ENCODE results near the gene PIK3AP1. TPM values are rescaled to one million over a fixed set of nuclear protein-coding genes. Genes with fewer than 3 reads are reported as not detected.
"Not testable (repeated sequence)": the region's sequence is repeated elsewhere in the genome, so short reads cannot be mapped to it uniquely, and the experiment has no call there.

PIK3AP1 gene
- polyA plus RNA-seq, 3 donors: 4.8 to 5.7 (median 5.4) TPM

DNA sequence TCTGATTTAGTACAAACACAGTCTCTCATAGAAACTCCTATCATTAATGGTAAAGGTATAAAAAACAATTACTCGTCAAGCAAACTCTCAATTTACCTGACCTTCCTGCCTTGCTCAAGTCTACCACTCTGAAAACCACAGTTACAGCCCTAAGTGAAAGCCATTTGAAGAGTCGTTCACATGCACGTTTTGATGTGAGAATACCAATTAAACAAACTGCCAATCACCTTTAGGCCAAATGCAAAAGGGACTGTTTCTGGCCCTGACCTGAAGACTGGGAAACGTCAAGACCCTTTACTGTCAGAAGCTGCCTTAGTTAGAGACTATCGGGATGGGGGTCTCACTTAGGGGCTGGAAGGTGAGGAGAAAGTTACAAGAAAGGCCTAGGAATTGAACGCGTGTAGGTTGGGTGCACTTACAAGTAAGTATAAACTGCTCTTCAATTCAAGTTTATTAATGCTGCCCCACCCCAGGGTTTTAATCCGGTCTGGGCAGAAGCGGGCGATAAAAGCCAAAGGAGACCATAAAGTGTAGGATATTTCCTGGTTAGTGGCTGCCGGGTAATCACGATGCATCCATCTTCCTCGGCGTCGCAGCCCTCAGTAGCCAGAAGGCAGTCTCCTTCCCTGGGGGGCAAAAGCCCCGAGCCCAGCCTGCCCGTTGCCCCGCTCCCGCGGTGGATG, 134.4 kb downstream of the PIK3AP1 start:
- peak in 1 of 3 donors; percentile 10 for DNase-seq (ENCODE audit: low read depth in 3 of 3, low spot score in 2 of 3)

DNA sequence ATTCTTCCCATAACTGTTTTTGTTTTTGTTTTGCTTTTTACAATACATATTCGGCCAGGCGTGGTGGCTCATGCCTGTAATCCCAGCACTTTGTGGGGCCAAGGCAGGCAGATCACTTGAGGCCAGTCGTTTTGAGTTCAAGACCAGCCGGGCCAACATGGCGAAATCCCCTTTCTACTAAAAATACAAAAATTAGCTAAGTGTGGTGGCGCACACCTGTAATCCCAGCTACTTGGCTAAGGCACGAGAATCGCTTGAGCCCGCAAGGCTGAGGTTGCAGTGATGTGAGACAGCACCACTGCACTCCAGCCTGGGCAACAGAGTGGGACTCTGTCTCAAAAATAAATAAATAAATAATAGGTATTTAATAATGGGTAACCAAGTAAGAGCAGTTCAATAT, 135.8 kb downstream of the PIK3AP1 start:
- DNase-seq (ENCODE audit: low read depth in 3 of 3, low spot score in 2 of 3): no peak

DNA sequence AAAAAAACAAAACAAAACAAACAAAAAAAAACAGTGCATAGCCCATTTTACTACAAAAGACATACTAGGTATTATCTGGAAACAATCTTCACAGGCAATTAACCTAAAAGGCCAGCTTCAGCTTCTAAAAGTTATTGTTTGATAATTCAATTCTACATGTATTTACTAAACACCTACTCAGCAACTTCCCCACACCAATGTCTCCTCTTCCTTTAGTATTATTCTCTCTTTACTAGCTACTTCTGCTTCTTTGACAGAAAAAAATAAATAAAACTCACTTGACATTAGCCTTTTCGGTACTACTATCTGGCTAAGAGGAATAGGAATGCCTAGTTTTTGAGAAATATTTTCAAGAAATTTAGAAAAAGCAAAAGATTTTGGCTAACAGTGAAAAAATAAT, 136.3 kb downstream of the PIK3AP1 start:
- DNase-seq (ENCODE audit: low read depth in 3 of 3, low spot score in 2 of 3): no peak

DNA sequence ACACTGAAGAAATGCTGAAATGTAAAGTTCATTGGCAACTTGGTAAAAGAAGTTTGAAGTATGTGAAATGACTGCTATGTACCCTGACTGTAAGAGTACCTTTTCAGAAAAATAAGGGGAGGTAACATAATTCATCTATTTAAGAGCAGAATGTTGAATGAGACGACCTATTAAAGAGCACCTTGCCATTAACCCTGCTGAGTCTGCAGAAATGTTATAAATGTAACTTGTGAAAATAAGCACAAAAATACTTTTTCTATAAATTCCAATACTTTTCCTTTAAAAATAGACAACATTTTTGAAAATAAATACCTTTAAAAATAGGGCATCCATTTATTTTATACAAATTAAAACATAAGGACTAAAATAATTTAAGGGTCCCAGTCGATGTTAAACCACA, 141.2 kb downstream of the PIK3AP1 start:
- DNase-seq (ENCODE audit: low read depth in 3 of 3, low spot score in 2 of 3): no peak

DNA sequence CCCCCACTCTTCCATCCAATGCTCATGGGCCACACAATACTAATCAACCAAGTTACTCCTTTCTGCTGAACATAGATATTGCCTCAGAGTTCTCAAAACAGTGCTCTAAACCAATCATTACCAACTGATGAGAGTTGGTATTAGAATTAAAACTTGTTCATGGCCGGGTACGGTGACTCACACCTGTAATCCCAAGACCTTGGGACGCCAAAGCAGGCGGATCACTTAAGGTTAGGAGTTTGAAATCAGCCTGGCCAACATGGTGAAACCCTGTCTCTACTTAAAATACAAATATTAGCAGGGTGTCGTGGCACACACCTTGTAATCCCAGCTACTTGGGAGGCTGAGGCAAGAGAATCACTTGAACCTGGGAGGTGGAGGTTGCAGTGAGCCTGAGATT, 141.7 kb downstream of the PIK3AP1 start:
- no peak for DNase-seq (ENCODE audit: low read depth in 3 of 3, low spot score in 2 of 3)

DNA sequence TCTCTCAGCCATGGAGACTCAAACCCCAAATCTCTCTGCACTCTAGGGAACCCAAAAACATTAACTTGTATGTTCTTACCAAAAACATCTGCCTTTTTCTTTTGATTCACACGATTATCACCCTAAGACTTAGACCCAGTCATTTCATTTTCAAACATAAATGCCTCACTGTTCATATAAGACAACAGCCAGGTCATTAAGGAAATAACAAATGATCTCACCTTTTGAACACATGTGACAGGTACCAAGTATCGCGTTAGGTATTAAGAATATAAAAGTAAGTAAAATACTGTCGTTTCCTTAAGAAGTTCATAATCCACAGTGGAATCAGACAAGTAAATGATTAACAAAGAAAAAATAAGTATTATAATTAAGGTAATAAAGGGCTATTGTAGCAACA, 142.3 kb downstream of the PIK3AP1 start:
- no peak for DNase-seq (ENCODE audit: low read depth in 3 of 3, low spot score in 2 of 3)

DNA sequence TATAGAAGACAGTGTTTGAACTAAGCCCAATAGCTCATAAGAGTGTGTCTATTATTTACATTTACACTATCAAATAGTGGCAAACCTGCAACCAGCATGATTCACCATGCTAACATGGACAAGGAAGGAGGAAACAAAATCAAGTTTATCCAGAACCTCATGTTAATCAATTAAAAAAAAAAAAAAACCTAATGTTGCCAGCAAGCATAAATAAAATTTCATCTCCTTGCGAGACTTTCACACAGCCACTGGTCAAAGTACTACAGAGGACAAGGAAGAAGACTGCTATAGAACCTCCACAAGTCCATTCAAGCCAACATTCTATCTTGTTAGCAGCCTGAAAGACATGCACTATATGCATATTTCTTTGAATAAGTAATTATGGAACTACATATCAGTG, 143.2 kb downstream of the PIK3AP1 start:
- no peak for DNase-seq (ENCODE audit: low read depth in 3 of 3, low spot score in 2 of 3)

DNA sequence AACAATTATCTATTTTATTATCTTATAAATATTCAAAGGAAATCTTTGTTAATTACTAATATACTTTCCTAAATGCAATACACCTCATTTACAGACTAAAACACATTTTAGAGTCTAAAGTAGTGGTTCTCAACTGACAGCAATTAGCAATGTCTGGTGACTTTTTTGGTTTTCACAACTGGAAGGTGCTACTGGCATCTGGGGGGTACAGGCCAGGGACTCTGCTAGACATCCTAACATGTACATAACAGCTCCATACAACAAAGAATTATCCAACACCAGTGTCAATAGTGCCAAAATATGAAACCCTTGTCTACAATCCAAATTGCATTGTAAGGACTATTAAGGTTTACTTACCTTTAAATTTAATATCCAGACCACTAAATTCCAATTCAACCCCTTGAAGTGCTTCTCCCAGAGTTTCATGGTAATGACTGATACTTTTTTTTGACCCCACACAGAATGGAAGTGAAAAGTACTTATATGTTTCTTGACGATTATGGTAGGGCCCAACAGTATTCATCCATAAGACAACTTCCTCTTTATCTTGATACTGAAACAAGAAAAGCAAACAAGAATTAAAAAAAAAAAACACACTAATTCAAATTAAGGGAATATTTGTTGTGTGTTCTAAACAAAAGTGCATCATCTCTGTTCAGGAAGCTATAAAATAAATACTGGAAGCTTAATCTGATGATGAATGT, 143.9 kb downstream of the PIK3AP1 start:
- no peak for DNase-seq (ENCODE audit: low read depth in 3 of 3, low spot score in 2 of 3)

DNA sequence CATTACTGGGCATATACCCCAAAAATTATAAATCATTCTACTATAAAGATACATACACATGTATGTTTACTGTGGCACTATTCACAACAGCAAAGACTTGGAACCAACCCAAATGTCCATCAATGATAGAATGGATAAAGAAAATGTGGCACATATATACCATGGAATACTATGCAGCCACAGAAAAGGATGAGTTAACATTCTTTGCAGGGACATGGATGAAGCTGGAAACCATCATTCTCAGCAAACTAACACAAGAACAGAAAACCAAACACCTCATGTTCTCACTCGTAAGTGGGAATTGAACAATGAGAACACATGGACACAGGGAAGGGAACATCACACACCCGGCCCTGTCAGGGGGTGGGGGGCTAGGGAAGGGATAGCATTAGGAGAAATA, 145.8 kb downstream of the PIK3AP1 start:
- not testable (repeated sequence) for DNase-seq (ENCODE audit: low read depth in 3 of 3, low spot score in 2 of 3)

DNA sequence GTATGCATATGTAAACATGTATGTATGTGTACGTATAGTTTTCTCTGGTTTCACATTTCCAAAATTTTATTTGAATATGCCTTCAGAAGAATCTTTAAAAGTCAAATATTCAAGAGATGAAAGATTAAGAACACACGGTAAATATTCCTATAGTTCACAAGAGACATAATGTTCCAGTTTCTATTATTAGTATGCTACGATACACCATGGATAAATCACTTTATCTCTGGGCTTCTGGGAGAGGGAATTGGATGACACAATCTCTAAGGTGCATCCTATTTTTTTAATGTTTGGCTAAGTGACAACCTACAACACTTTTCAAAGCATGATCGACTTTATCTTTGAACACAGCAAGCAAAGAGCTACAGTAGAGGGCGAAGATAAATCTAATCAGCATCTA, 147.3 kb downstream of the PIK3AP1 start:
- no peak for DNase-seq (ENCODE audit: low read depth in 3 of 3, low spot score in 2 of 3)

DNA sequence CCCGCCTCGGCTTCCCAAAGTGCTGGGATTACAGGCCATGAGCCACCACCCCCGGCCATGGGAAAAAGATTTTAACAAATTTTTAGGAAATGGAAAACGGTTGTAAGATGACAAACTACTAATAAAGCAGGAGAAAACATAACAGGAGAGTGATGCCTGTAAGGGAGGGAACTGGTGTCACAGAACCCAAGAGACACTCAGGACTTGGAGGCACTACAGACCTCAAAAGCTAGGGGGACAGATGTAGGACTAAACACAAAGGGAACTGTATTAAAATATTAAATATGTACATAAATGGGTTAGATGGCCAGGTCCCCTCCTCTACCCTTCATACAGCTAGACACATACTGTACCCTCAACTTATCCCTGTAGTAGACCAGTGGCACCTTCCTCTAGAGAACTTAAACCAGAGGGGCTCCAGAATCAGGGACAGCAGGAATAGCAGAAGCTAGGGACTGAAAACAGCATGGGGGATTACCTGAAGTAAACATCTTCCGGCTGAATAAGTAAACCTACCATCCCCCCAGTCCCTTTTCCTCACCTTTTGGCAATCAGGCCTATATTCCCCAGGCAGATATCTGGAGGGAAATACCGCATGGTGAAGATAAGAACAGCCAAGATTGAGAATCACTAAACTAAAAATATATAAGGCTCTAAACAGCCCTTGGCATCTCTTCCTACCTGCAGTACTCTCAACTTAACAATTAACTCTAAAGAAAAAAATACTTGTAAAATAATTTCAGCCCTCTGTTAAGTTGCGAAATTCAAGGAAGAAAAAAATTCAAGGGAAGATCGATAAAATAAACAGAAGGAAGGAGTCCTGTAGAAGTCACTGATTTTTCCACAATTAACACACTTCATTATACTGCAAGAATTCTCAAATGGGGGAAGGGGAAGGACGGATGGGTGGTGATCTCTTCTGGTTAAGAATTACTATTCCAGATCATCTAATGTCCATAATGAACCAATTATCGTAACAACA, 149.0 kb downstream of the PIK3AP1 start:
- no peak for DNase-seq (ENCODE audit: low read depth in 3 of 3, low spot score in 2 of 3)

DNA sequence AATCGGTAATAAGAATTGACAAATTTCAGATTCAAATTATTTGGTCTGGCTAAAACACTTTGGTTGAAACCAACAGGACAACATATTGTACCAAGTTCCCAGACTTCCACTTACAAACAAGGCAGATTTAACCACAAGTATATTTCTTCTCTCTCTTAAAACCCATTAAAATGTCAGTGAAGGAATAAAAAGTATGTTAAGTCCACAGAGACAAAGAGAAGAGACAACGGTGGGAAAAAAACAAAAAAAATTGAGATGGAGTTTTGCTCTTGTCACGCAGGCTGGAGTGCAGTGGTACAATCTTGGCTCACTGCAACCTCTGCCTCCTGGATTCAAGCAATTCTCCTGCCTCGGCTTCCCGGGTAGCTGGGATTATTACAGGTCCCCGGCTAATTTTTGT, 149.8 kb downstream of the PIK3AP1 start:
- no peak for DNase-seq (ENCODE audit: low read depth in 3 of 3, low spot score in 2 of 3)

DNA sequence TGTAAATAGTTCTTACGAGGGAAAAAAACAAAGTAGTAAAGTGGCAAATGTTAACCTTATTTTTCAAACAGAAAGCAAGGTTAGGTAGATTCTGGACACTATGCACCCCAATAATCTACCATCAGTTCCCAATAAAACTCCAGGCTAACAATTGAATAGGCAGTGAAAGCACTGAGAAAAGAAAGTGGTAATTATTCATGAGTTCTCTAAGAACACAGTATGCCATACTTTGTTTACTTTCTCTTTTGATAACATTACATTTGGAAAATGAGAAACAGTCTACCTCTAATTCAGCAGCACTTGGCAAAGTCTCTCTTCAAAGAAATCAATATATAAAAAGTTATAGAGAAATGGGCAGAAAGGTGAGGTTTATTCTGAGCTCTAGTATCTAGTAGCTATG, 151.9 kb downstream of the PIK3AP1 start:
- no peak for DNase-seq (ENCODE audit: low read depth in 3 of 3, low spot score in 2 of 3)

DNA sequence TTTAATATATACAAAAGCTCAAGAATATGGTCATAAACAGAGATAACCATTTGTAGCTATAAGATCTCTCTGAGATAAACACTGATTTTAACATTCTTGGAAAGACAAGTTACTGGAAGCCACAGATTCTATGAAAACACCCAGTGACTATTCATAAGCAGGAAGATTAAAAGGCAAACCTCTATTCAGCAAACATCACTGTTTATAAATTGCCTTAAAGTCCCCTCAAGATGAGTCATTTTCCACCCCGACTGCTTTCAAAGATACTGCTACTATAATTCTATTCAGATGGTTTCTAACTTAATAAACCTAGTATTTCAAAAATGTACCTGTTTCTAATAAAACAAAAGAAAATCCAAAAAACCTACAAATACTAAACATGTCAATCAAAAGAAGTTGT, 154.5 kb downstream of the PIK3AP1 start:
- no peak for DNase-seq (ENCODE audit: low read depth in 3 of 3, low spot score in 2 of 3)

DNA sequence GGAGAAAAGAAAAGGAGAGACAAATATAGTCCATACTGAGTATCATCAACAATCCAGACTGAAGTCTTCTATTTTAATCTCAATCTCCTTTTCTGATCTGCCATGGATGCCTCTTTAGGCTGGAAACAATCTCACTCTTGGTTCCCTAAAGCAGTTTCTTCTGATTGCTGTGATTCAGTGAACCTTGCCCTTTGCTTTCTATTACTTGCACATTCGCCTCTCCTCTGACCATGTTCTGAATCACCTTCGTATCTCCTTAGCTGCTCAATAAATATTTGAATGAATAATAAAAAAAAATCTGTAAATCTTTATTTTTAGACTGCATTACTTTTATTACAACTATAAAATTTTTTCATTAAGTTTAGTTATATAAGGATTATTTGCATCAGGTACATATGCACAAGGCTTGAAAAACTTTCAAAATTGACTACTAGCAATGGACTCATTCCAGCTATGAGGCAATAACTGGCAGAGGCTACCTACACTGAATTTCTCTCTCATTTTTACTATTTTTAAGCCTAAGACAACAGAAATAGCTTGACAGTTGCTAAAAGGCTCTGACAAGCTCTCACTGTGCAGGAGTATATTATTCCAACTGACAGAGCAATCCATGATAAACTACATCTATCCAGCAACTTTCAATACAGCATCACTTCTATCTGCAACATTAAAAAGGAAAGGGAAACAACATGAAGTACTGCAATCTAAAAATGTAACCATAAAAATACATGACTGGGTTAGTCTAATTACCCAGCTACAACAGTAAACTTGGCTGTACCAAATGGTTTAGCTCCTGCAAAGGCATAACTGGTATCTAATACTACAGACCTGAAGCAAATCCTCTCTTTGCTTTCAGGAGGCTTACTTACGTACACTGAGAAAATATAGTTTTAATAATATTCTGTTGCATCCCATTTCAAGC, 159.1 kb downstream of the PIK3AP1 start:
- no peak for DNase-seq (ENCODE audit: low read depth in 3 of 3, low spot score in 2 of 3)

DNA sequence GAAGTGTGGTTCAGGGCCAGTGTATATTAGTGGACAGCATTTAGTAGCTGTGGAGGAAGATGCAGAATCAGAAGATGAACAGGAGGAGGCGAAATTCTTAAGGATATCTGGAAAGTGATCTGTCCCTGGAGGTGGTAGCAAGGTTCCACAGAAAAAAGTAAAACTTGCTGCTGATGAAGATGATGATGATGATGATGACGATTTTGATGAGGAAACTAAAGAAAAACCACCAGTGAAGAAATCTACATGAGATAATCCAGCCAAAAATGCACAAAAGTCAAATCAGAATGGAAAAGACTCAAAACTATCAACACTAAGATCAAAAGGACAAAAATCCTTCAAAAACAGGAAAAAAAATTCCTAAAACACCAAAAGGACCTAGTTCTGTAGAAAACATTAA, 159.8 kb downstream of the PIK3AP1 start:
- DNase-seq (ENCODE audit: low read depth in 3 of 3, low spot score in 2 of 3): no peak

DNA sequence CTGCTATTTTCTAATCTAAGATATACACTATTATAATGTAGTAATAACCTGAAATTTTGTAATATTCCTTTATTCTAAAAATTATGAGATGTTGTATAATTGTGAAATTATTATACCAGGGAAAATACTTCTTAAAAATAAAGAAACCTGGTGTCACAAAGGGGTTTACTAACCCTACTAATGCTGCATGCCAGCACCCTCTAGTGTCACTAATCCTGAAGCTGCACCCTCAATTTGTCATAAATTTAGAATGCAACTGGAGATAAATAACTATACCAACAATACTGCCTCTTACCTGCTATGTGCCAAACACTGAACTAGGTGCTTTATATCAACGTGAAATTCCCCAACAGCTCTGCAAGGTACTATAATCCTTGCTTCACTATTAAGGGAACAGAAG, 164.3 kb downstream of the PIK3AP1 start:
- DNase-seq (ENCODE audit: low read depth in 3 of 3, low spot score in 2 of 3): no peak

DNA sequence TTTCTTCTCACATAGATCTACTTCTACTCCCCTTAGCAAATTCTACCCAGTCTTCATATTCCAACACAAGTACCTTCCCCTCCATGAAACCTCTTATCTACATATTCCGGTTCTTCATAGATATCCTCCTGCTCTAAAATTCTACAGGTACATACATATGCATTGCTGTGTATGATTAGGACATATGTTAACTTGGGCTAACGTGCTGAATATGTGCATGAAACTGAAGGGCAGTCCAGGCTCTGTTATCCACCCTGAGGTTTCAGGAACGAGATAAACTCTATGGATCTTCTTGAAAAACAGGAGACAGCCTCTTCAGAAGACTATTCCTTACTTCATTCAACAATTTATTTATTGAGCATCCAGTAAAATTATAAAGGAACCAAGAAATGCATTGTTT, 165.0 kb downstream of the PIK3AP1 start:
- no peak for DNase-seq (ENCODE audit: low read depth in 3 of 3, low spot score in 2 of 3)

DNA sequence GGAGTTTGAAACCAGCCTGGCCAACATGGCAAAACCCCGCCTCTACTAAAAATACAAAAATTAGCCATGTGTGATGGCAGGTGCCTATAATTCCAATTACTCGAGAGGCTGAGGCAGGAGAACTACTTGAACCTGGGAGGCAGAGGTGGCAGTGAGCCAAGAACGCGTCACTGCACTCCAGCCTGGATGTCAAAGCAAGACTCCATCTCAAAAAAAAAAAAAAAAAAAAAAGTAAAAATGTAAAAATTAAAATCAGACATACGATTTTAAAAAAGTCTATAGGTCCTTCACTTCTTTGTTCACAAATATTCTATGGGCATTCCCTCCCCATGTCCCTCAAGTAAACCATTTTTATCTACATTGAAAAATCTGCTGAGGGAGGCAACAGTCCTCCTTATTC, 171.7 kb downstream of the PIK3AP1 start:
- DNase-seq (ENCODE audit: low read depth in 3 of 3, low spot score in 2 of 3): no peak

DNA sequence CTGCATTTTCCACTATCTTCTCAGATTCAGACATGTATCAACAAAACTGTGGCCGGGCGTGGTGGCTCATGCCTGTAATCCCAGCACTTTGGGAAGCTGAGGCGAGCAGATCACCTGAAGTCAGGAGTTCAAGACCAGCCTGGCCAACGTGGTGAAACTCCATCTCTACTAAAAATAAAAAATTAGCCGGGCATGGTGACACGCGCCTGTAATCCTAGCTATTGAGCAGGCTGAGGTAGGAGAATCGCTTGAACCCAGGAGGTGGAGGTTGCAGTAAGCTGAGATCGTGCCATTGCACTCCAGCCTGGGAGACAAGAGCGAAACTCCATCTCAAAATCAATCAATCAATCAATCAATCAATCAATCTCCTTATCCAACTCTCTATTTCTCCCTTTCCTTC, 174.8 kb downstream of the PIK3AP1 start:
- not testable (repeated sequence) for DNase-seq (ENCODE audit: low read depth in 3 of 3, low spot score in 2 of 3)
